ENCODE results near the gene MCM3AP. TPM values are rescaled to one million over a fixed set of nuclear protein-coding genes. Genes with fewer than 3 reads are reported as not detected.
"Not testable (repeated sequence)": the region's sequence is repeated elsewhere in the genome, so short reads cannot be mapped to it uniquely, and the experiment has no call there.

MCM3AP gene
- total RNA-seq, 1 donor from 2014 or later, result 150 TPM

- TF ChIP-seq CTCF (IDR thresholded peaks at IDR 0.05; ENCODE audit: unreplicated experiment), result no peak
- DNase-seq (ENCODE audit: low spot score in 2 of 2, unreplicated experiment in 2 of 2), result no peak
- peaks cover 36% of the 10 kb centered on the region for H3K36me3 Mint-ChIP-seq
Measured at GRCh38 chr21:46205166-46205565, 80.2 kb downstream of the MCM3AP start.

DNA sequence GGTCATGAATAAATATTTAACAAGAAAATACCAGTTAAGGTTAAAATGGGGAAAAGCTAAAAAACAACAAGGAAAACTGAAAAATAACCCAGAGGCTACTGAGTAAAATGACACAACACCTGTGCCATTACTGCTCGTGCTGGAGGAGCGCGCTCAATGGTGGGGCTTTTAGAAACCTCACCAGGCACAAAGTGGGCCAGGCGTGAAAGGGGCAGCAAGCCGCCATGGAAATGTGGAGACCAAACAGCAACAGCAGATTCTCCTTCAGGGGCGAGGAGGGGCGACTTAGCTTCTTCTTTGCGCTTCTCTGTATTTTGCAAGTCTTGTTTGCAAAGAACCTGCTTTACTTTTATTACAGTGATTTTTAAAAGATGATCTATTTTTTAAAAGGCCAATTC, 82.2 kb downstream of the MCM3AP start:
- Mint-ChIP-seq H3K27ac (no peak overlapping the region), H3K27me3 (ENCODE audit: low read depth) (no peaks in the 10 kb centered on the region), H3K4me1 (no peaks in the 10 kb centered on the region), H3K9me3 (peaks cover 6% of the 10 kb centered on the region), H3K4me3 (no peak overlapping the region), H3K36me3 (peaks cover 48% of the 10 kb centered on the region)
- TF ChIP-seq CTCF (IDR thresholded peaks at IDR 0.05; ENCODE audit: unreplicated experiment), result no peak
- no peak for DNase-seq (ENCODE audit: low spot score in 2 of 2, unreplicated experiment in 2 of 2)

More at GRCh38 chr21:46205166-46205565, 80.2 kb downstream of the MCM3AP start:
- Mint-ChIP-seq H3K9me3 (no peaks in the 10 kb centered on the region), H3K27me3 (ENCODE audit: low read depth) (no peaks in the 10 kb centered on the region), H3K4me3 (no peak overlapping the region), H3K27ac (no peak overlapping the region), H3K4me1 (no peaks in the 10 kb centered on the region)

GRCh38 chr21:46202592-46203202, 82.7 kb downstream of the MCM3AP start:
- Mint-ChIP-seq H3K4me1 (no peaks in the 10 kb centered on the region), H3K27me3 (ENCODE audit: low read depth) (no peaks in the 10 kb centered on the region), H3K36me3 (peaks cover 49% of the 10 kb centered on the region), H3K4me3 (no peak overlapping the region), H3K9me3 (peaks cover 6% of the 10 kb centered on the region), H3K27ac (no peak overlapping the region)
- no peak for TF ChIP-seq CTCF (IDR thresholded peaks at IDR 0.05; ENCODE audit: unreplicated experiment)
- no peak for DNase-seq (ENCODE audit: low spot score in 2 of 2, unreplicated experiment in 2 of 2)

DNA sequence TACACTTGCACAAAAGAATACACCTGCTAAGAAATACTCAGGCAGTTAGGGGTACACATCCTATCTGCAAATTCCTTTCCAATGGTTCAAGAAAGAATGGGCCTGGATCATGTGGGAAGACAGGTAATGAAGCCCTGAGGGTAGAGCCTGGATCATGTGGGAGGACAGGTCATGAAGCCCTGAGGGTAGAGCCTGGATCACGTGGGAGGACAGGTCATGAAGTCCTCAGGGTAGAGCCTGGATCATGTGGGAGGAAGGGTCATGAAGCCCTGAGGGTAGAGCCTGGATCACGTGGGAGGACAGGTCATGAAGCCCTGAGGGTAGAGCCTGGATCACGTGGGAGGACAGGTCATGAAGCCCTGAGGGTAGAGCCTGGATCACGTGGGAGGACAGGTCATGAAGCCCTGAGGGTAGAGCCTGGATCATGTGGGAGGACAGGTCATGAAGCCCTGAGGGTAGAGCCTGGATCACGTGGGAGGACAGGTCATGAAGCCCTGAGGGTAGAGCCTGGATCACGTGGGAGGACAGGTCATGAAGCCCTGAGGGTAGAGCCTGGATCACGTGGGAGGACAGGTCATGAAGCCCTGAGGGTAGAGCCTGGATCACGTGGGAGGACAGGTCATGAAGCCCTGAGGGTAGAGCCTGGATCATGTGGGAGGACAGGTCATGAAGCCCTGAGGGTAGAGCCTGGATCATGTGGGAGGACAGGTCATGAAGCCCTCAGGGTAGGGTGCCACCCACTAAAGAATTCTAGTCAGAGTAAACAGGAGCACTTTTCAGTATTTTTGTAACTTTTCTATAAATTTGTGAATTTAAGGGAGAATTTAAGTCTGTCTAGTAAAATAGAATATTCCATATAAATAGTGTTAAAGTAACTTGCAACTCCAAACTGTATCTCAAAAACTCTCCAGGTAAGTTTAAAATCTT, 84.3 kb downstream of the MCM3AP start:
- H3K27me3 Mint-ChIP-seq (ENCODE audit: low read depth); DNase-seq (ENCODE audit: low spot score in 2 of 2, unreplicated experiment in 2 of 2); H3K4me3 Mint-ChIP-seq; H3K9me3 Mint-ChIP-seq; H3K4me1 Mint-ChIP-seq; H3K27ac Mint-ChIP-seq: not testable (repeated sequence)
- H3K36me3 Mint-ChIP-seq, result peaks cover 48% of the 10 kb centered on the region

- Mint-ChIP-seq H3K9me3 (peaks cover 6% of the 10 kb centered on the region), H3K27ac (no peak overlapping the region), H3K36me3 (peaks cover 44% of the 10 kb centered on the region), H3K27me3 (ENCODE audit: low read depth) (no peaks in the 10 kb centered on the region), H3K4me1 (no peaks in the 10 kb centered on the region), H3K4me3 (no peak overlapping the region)
- TF ChIP-seq CTCF (IDR thresholded peaks at IDR 0.05; ENCODE audit: unreplicated experiment), result no peak
- DNase-seq (ENCODE audit: low spot score in 2 of 2, unreplicated experiment in 2 of 2), result no peak
Measured at GRCh38 chr21:46199436-46200373, 85.7 kb downstream of the MCM3AP start.
